ENCODE results near the gene SMTNL1.

GRCh38 chr11:57512646-57513451, 24.5 kb upstream of the SMTNL1 start:
- TF ChIP-seq POLR2A (IDR thresholded peaks at IDR 0.05; ENCODE audit: low read length) (peak; percentile 72), GATA1 (IDR thresholded peaks at IDR 0.05; ENCODE audit: low read depth, low read length) (peak; percentile 64)

Measured in erythroblast (primary cell).